CD4-positive, alpha-beta T cell treated with Interleukin-4 for 1 hour (primary cell): ENCODE data around the gene ANKRD17.
A peak's percentile ranks its signal among the peaks of the same experiment; 100 is the strongest.

Experiments
- DNase-seq, 2 donors: peaks; one replicate each; pipeline ENCODE4 v3.0.0-alpha.2; 2020 to 2022

Gene ANKRD17

GRCh38 chr4:73103799-73104503 lies 154.6 kb downstream of the ANKRD17 start:
- DNase-seq, result no peak

GRCh38 chr4:73099143-73099542 lies 159.5 kb downstream of the ANKRD17 start:
- DNase-seq, result no peak

GRCh38 chr4:73098713-73099112 lies 159.9 kb downstream of the ANKRD17 start:
- DNase-seq, result no peak

GRCh38 chr4:73098016-73098415 lies 160.6 kb downstream of the ANKRD17 start:
- no peak for DNase-seq

- no peak for DNase-seq
Observed at GRCh38 chr4:73092868-73093267, 165.7 kb downstream of the ANKRD17 start.

- no peak for DNase-seq
Observed at GRCh38 chr4:73090738-73091137, 167.9 kb downstream of the ANKRD17 start.

- no peak for DNase-seq
Observed at GRCh38 chr4:73087871-73088270, 170.7 kb downstream of the ANKRD17 start.

- DNase-seq, result peak in 1 of 2 donors; percentile 36
Observed at GRCh38 chr4:73086095-73086868, 172.3 kb downstream of the ANKRD17 start.

GRCh38 chr4:73080789-73081188 lies 177.8 kb downstream of the ANKRD17 start:
- DNase-seq, result no peak

GRCh38 chr4:73075832-73076231 lies 182.8 kb downstream of the ANKRD17 start:
- DNase-seq, result no peak

- no peak for DNase-seq
Observed at GRCh38 chr4:73070074-73070390, 188.6 kb downstream of the ANKRD17 start.

- DNase-seq, result peak; percentile 97 to 98
Observed at GRCh38 chr4:73069338-73070073, 189.1 kb downstream of the ANKRD17 start, which contains the start of gene COX18. TSS of gene COX18 (minus strand) at chr4:73069716. CDS start at chr4:73069649, 67 bp downstream.

GRCh38 chr4:73068491-73069337 lies 189.9 kb downstream of the ANKRD17 start:
- peak in 1 of 2 donors; percentile 57 for DNase-seq

GRCh38 chr4:73067971-73068394 lies 190.6 kb downstream of the ANKRD17 start:
- peak in 1 of 2 donors; percentile 36 for DNase-seq

- peak; percentile 50 to 71 for DNase-seq
Observed at GRCh38 chr4:73066928-73067327, 191.7 kb downstream of the ANKRD17 start.

- no peak for DNase-seq
Observed at GRCh38 chr4:73066445-73066844, 192.2 kb downstream of the ANKRD17 start.

GRCh38 chr4:73064536-73064935 lies 194.1 kb downstream of the ANKRD17 start:
- DNase-seq, result no peak

GRCh38 chr4:73055241-73055897 lies 203.2 kb downstream of the ANKRD17 start:
- DNase-seq, result no peak

- DNase-seq, result no peak
Observed at GRCh38 chr4:73053974-73054480, 204.6 kb downstream of the ANKRD17 start.

GRCh38 chr4:73053076-73053475 lies 205.5 kb downstream of the ANKRD17 start:
- no peak for DNase-seq

GRCh38 chr4:73051625-73052024 lies 207.0 kb downstream of the ANKRD17 start:
- DNase-seq, result no peak

- no peak for DNase-seq
Observed at GRCh38 chr4:73045879-73046278, 212.7 kb downstream of the ANKRD17 start.
